GM19328 (cell line): ENCODE data around the gene LZTS2.
A peak's percentile ranks its signal among the peaks of the same experiment; 100 is the strongest.
"Not testable (repeated sequence)": the region's sequence is repeated elsewhere in the genome, so short reads cannot be mapped to it uniquely, and the experiment has no call there.

Experiments used
- ATAC-seq: cut with Tn5 transposase; IDR thresholded peaks from one replicate; pipeline ENCODE4 v1.9.1; 2021; ENCODE audit warnings: mild to moderate bottlenecking, moderate library complexity; ENCODE audit not compliant: unreplicated experiment

Gene LZTS2

DNA sequence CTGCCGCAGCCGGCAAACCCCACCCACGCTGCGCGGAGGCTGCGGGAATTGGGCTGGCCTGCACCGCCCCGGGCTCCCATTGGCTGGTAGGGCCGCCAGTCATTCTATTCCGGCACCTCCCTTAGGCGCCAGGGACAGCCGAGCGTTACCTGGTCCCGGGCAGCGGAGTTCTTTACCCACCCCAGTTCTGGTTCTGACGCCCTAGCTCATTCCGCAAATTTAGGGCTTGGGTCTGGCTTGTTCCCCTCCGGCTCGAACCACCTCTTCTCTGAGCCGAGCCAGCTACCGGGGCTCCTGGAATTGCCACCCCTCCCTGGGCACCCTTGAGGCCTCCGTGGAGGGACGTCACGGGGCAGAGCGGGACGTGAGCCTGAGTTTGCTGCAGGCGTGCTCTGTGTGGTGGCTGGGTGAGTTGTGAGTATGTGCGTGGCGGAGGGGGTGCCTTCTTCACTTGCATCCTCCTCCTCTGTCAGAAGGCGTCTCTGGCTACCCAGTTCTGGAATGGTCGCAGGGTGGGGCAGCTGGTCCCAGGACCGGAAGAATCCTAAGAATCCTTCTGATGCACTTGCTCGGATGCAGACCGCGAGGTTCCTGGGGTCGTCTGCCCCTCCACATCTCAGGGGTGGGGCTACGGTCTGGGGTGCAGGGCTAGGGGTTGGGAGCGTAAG lies 31.7 kb downstream of the LZTS2 start, which contains the start of the genes PDZD7 and SFXN3:
Gene PDZD7 (minus strand): TSS at position 2 of the 668 bp plus-strand sequence. CDS start 910 bp downstream, outside the sequence.
Gene SFXN3 (plus strand): TSS at position 107 of the 668 bp plus-strand sequence. CDS start 3,461 bp downstream, outside the sequence.
- peak; percentile 85 for ATAC-seq

DNA sequence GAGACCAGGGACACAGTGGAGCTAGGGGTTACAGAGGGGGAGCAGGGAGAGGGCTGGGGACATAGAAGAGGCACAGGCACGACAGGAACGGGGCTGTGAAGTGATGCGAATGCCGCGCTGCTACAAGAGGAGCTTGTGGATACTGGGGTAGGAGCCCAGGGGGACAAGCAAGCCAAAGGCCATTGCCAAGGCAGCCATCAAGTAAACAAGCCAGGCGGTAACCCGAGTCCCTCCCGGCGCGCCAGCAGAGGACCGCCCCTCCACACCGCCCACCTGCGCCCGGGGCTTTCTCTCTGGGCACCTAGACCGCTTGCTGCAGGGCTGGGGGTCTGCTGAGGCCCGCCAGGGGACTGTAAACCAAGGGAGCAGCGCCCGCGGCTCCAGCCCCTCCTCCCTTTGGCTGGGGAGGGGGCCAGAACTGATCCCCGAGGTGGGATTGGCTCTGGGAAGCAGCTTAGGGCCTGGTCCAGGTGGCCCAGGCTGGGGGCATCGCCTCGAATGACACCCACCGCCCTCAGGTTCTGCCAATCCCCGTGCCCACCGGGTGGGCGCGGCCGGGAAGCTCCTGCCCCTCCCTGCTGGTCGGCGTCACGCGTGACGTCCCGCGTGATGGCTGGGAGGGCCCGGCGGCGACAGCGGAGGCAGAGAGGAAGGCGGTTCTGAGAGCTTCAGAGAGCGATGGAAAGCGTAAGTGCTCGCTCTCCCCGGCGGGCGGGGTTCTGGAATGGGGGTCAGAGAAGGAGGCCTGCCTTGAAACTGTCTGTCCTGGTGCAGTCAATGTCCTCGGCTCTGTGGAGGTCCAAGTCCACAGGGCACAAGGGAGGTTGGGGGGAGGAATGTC lies 32.4 kb downstream of the LZTS2 start:
- no peak for ATAC-seq

GRCh38 chr10:101032637-101033224 lies 33.1 kb downstream of the LZTS2 start:
- no peak for ATAC-seq

- ATAC-seq = no peak
Observed at GRCh38 chr10:101033276-101033675, 33.7 kb downstream of the LZTS2 start.

GRCh38 chr10:101034404-101034803 lies 34.8 kb downstream of the LZTS2 start:
- ATAC-seq = not testable (repeated sequence)

DNA sequence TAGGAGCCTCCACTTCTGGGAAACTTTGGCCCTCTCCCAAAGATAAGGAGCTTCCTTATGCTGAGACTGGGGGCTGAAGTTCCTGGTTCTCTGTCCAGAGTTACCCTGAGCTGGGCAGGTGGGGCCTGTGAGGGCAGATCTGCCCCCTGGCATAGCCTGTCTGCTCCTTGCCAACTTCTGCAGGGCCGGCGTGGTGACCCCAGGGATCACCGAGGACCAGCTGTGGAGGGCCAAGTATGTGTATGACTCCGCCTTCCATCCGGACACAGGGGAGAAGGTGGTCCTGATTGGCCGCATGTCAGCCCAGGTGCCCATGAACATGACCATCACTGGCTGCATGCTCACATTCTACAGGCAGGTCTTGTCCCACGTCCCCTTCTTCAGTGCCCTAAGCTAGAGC lies 35.7 kb downstream of the LZTS2 start:
- no peak for ATAC-seq

GRCh38 chr10:101035916-101036702 lies 36.5 kb downstream of the LZTS2 start:
- ATAC-seq = no peak

DNA sequence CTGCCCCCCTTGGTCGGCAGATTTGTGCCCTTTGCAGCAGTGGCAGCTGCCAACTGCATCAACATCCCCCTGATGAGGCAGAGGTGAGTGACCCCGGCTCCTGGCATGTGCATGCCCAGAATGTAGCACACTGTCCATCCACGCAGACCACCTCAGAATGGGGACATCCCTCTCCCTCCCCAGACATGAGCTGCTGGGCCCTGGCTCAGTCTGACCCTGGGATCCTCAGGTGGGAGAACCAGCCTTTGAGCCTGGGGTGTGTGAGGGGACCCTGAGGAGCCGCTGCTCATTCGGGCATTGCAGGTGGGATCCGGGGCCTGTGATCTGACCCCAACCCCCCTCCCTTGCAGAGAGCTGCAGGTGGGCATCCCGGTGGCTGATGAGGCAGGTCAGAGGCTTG lies 37.1 kb downstream of the LZTS2 start:
- ATAC-seq = no peak

DNA sequence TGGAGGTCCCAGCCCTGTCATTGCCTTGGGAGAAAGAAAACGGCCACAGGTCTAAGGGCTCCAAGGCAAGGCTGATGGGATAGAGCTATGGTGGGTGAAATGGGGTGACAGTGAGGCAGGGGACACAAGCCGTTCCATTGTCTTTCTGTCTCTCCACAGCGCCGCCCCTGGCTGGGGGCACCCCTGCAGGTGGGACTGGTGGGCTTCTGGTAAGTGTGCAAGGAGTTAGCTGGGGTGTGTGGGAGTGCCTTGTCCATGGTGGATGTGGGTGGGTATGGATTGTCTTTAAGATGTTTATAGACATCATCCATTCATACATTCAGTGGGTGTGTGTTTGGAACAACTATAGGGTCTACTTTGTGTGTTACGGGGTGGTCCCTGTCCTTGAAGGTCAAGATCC lies 38.9 kb downstream of the LZTS2 start:
- ATAC-seq = no peak

DNA sequence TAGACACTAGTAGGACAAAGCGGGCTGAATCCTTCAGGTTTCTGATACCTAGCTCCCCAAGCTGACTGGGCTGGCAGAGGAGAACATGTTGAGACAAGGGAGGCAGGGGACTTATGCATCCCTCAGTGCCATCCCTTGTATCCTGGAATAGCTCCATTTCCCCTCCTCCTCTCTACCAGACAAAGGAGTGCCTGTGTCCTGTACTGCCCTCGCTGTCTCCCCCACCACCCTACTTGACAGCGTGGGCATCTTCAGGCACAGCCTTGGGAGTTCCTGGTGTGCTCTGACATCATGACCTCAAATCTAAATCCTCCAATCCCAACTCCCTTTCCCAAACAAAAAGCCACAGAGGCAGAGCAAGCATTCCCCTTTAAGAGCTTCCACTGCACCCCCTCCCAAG lies 40.5 kb downstream of the LZTS2 start:
- ATAC-seq = no peak

- ATAC-seq = no peak
Observed at GRCh38 chr10:101040851-101041250, 41.2 kb downstream of the LZTS2 start.

GRCh38 chr10:101041252-101041761 lies 41.7 kb downstream of the LZTS2 start:
- peak; percentile 56 for ATAC-seq

- no peak for ATAC-seq
Observed at GRCh38 chr10:101042118-101042517, 42.5 kb downstream of the LZTS2 start.

DNA sequence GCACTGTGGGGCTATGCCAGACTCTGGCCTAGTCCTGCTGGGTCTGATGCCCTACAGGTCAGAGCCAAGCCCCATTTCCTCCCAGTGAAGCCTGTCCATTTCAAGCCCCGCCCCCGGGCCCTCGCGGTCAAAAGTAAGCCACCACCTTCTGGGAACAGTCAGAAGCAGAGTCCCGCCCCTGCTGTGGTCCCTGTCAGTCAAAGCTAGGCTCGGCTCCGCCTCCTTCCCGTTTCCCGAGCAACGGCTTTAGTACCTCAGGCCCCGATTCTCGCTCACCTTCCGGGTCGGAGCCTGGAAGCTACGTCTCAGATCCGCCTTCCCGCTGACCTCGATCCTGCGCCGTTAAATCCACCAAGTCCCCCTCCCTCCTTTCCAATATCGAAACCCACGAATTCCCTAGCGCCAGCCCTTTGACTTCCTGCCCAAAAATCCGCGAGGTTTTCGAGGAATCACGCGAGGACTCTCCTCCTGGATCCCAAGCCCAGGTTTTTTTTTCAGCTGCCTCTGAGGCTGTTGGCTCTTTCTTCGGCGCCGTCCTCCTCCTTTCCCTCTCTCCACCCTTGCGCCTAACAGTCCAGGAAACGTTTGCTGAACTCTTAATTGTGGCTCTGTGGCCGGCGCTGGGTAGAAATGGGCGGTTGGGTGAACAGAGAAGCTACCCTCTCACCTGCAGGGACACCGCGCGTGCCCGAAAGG lies 43.2 kb downstream of the LZTS2 start:
- peak; percentile 91 for ATAC-seq

- no peak for ATAC-seq
Observed at GRCh38 chr10:101043363-101043707, 43.7 kb downstream of the LZTS2 start.

DNA sequence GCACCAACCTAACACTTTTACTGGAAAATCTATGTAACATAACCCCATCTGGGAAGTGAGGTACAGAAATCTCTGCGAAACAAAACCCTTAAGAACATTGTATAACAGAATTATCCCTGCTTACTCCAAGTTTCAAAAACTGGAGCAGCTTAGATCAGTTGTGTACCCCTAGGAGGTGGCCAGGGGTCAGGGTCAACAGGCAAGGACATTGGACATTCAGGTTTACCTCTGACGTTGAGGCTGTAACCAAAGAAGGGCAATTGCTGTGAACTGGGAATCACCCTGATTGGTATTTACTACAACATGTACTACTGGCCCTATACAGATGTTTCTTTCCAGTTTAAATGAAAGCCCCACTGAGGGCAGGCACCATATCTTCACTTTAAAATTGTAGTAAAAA lies 44.5 kb downstream of the LZTS2 start:
- ATAC-seq = no peak

GRCh38 chr10:101046332-101047238 lies 47.0 kb downstream of the LZTS2 start:
- ATAC-seq = no peak

DNA sequence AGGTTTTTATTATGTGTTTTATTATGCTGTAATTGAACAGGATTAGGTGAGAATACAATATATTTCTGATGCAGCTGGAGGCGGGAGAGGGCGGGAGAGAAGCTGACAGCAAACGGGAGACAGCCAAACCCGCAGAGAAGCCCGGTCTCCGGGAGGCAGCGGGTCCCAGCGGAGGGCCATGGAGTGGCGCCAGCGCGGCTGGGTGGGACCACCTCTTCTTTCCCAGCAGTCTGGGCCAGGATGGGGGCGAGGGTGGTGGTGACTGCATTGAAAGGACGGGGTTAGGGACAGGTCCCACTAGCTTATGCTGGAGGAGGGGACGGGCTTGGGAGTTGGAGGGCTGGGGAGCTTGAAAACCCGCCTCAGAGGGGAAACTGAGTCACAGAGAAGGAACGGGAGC lies 47.7 kb downstream of the LZTS2 start:
- no peak for ATAC-seq
